Dermis microvascular lymphatic vessel endothelial cell (primary cell): ENCODE results near the gene TBX1. TPM values are rescaled to one million over a fixed set of nuclear protein-coding genes. Genes with fewer than 3 reads are reported as not detected.
"Not testable (repeated sequence)": the region's sequence is repeated elsewhere in the genome, so short reads cannot be mapped to it uniquely, and the experiment has no call there.

Experiments used
- DNase-seq, 2 donors: peaks; one replicate each; pipeline versions ENCODE4 v3.0.0 to v3.0.0-alpha.2; 2010; ENCODE audit warnings: low read depth in 2 of 2
- total RNA-seq: library from RNA; depleted of rRNA; stranded (reverse); fragments of >200 nt; gene quantifications from 2 replicates; pipeline ENCODE4 v1.2.1, GENCODE V29; 2014

Gene TBX1
- total RNA-seq, 1 donor from 2014 or later: 30.4 TPM

DNA sequence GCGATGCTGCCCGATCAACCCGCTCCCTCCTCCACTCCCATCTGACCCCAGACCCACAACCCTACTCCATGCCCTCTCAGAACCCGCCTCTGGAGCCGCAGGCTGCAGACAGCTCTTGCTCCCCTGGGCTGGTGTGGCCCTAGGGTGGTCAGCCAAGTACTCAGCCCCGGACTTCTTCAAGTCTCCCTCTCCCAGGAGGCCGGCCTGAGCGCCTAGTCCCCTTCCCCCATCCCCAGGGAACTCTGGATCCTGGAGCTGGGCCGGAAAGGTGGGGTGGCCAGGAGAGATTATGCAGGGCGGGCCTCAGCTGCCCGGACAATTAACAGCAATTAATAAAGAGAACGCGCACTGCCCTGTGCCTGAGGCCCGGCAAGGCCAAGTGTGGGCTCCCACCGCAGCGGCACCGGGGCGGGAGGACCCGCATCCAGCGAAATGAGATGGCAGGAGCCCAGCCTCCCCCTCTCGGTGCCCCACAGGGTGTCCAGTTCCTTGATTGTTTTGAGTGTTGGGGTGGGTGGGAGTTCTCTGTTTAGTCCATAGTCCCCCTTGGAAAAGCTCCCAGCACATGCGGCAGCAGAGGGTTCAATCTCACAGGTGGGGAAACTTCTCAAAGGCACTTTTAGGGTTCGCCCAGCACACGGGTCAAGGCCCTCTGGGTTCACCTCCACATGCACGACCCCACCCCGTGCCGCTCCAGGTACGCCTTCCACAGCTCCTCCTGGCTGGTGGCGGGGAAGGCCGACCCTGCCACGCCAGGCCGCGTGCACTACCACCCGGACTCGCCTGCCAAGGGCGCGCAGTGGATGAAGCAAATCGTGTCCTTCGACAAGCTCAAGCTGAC is 3.1 kb downstream of the TBX1 start:
- peak in 1 of 2 donors; percentile 32 for DNase-seq

DNA sequence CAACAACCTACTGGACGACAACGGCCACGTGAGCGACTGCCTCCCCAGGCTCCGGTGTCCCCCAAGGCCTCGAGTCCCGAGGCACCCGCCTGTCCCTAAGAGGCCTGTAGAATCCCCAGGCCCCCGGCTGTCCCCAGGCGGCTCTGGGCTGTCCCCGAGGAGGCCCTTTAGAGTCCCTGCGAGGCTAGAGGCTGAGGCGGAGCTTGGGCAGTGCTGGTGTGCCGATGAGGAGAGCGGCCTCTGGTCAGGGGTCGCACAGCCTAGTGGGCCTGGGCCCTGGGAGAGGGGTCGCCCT is 3.7 kb downstream of the TBX1 start:
- DNase-seq: no peak

DNA sequence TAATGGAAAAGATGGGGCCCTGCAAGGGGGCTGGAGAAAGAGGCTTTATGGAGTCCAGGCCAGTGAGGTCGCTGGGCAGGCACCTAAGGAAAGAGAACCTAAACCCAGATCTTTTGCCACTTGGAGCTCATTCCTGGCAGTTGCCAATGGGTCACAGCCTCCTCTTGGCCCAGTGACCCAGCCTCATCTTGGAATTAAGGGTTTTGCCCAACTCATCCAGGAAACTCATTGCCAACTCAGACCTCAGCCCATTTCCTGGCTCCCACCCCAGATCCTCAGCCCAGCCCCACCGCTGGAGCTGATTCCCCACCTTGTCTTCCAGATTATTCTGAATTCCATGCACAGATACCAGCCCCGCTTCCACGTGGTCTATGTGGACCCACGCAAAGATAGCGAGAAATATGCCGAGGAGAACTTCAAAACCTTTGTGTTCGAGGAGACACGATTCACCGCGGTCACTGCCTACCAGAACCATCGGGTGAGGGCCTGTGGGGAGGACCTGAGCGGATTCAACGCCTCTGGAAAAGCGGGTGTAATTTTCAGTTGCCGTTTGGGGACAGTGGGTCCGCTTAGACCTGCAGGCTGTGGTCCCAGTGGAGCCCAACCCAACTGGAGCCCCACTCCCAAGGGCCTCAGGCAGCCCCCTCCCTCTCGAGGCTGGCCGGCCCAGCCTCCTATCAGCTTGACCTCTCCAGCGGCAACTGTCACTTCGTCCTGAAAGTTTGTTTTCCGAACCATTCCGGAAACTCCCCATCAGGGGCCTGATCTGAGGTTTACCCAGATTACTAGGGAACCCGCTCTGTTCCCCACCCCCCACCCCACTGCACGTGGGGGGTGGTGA is 4.3 kb downstream of the TBX1 start:
- DNase-seq: peak in 1 of 2 donors; percentile 52

DNA sequence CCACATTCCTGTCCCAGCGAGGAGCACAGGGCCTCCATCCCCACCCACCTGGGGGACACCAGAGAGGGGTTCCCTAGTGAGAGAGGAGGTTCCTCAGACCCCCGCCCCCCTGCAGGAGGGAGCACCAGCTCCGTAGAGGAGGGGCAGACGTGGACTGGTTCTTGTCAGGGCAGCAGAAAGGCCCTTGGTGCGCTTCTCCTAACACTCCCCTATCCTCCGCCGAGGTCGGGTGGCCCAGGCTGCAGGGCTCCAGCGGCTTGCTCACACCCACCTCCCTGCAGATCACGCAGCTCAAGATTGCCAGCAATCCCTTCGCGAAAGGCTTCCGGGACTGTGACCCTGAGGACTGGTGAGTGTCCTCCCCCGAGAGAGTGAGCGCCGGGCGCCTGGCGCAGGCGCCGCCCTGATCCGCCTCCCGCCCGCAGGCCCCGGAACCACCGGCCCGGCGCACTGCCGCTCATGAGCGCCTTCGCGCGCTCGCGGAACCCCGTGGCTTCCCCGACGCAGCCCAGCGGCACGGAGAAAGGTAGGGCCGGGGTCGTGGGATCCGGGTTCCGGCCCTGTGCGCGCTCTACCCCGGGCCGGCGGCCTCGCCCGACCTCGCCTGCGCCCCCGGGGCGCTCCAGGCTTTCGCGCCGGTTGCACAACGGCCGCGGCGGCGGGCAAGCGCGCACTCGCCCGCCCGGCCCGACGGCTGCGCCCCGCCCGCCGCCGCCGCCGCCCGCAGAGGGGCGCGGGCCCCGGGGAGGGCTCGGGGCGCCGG is 5.1 kb downstream of the TBX1 start:
- peak in 1 of 2 donors; percentile 53 for DNase-seq

DNA sequence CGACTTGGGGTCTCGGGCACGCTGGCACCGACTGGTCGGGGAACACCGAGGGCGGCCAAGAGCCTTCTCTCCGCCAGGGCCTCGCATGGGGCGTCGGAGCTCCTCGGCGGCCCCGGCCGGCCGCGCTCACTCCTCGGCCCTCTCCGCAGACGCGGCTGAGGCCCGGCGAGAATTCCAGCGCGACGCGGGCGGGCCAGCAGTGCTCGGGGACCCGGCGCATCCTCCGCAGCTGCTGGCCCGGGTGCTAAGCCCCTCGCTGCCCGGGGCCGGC is 5.6 kb downstream of the TBX1 start:
- DNase-seq: no peak

DNA sequence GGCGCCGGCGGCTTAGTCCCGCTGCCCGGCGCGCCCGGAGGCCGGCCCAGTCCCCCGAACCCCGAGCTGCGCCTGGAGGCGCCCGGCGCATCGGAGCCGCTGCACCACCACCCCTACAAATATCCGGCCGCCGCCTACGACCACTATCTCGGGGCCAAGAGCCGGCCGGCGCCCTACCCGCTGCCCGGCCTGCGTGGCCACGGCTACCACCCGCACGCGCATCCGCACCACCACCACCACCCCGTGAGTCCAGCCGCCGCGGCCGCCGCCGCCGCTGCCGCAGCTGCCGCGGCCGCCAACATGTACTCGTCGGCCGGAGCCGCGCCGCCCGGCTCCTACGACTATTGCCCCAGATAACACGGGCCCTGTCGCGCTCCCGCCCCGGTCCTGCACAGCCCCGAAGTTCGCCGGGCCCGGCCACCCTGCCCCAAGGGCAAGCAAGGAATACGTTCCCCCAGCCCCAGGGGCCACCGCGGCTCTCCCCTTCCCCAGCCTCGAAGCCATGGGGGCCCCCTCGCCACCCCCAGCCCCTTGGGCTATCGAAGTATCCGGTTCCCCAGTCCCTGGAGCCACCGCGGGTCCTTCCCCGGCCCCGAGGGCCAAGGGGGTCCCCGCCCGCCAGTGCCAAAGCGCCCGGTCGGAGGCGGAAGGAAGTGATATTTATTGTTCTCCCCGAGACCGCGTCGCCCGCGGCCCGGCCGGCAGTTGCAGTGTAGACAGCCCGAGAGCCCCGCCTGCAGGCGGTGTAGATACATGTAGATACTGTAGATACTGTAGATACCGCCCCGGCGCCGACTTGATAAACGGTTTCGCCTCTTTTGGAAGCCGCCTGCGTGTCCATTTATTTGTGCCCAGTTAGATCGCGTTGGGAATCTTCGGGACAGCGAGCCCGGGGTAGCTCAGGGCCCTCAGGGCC is 6.2 kb downstream of the TBX1 start:
- peak; percentile 80 to 85 for DNase-seq

DNA sequence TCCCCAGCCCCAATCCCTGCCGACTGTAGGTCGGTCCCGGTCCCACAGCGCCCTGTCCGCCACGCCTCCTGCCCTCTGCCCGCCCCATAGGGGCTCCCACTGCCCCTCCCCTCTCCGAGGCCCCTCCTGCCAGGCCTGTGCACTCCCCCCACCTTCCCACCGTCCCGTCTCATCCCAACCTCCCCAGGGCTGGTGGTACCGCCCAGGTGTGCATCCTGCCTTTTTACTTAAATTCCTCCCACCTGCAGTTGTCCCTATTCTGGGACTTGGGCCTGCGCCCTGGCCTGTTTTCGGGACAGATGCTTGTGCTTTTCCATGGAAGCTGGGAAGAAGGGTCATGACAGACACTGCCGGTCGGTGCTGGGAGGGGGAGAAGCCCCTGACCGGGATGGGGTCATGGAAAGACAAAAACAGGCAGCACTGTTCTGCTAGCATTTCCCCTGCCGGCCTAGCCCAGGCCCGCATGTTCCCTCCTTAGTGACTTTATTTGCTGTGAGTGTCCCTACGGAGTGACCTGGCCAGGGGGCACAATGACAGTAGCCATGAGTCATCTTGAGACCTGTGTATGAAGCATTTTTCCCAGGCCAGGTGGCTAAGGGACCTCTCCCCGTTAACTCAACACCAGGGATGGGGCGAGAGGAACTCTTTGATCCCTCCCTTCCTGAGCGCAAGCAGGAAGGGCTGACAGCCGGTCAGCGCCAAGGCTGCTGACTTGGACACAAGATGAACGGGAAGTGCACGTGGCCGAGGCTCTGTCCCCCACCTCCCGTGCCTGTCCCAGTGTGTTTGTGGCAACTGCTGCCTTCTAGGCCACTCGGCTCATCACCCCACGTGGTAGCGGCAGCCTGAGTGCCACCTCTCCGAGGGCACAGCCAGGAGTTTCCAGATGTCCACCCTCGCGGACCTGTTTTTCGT is 7.1 kb downstream of the TBX1 start:
- peak; percentile 88 to 99 for DNase-seq

DNA sequence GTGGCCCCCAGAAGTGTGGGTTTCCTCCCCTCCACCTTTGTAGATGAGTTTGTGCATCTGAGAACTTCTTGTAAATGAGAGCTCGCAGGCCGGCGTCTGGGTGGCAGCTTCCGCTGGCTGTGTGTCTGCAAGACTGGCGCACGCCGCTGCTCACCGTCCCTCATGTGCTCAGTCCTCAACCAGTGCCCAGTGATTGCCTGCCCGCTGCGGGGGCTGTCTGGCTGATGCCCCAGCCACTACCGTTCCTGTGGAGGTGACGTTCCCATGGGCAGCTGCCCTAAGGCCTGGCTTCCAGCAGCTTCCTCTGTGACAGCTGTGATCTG is 8.8 kb downstream of the TBX1 start:
- no peak for DNase-seq

DNA sequence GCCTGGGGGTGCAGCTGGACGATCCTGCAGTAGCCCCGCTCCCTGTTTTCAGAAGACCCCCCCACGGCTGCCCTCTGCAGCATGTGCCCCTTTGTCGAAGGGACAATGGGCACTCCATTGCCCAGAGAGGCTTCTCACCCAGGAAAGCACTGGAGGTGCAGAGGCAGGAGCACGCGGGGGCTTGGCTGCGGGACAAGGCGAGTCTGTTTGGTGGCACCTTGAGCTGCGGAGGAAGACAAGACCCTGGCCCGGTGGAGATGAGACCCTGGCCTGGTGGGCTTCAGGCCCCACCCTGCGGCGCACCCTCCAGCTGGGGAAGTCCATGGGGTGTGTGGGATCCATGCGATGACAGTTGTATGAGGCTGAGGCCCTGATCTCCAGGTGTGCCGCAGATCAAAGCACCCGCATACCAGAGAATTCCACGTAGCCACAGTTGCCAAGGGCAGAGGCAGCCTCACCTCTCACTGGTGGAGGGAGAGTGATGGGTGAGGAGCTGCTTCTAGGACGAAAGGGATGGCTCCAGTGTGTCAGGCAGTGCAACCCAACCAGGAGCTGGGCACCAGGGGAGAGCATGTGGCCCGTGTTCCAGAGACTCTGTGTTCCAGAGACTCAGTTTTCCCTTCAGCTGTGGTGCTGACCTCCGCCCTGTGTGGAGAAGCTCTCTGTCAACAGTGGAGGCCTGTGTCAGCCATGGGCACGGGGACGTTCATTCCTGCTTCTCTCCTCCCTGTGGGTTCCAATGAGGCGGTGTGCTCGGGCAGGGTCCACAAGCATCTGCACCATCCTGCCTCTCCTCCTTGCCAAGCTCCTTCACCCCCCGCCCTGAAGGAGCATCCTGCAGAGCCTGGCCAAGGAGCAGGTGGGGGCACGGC is 10.0 kb downstream of the TBX1 start:
- DNase-seq: no peak

DNA sequence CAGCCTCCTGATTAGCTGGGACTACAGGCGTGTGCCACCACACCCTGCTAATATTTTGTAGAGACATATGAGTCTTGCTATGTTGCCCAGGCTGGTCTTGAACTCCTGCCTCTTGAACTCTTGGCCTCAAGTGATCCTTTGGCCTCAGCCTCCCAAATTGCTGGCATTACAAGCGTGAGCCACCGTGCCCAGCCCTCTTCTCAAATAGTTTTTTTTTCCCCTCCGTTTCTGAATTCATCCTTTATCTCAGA is 11.8 kb downstream of the TBX1 start:
- DNase-seq: no peak

DNA sequence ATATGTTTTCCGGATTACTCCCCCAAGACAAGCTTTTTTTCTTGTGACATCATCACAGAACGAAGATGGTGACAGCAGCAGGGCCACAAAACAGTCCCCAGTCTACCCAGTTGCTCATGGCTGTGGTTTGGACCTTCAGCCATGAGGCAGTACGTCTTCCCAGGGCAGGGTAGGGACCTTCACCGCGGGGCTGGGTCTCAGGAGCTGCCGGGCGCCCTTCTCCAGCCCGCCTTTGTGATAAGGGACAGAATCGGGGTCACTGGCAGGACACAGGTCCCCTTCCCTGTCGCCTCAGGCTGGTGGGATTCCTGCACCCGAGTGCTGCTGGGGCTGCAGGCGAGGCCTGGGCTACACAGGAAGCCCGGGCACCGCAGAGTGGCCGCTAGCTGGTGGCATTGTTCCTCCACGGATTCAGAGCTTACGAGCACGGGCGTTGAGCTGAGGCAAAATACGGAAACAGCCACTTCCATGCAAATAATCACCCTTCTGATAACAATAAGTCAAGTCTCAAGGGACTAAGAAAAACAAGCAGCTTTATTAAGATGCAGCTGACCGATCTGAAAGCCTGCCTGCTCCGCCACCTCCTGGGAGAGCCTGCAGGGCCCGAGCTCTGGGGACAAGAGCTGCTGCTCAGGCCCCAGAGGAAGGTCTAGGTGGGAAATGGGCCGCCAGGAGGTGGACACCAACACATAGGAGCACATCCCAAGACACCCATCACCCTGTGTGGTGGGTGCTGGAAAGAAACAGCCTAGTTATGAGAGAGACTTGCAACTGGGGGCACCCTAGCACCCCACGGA is 12.3 kb downstream of the TBX1 start:
- peak in 1 of 2 donors; percentile 79 for DNase-seq

DNA sequence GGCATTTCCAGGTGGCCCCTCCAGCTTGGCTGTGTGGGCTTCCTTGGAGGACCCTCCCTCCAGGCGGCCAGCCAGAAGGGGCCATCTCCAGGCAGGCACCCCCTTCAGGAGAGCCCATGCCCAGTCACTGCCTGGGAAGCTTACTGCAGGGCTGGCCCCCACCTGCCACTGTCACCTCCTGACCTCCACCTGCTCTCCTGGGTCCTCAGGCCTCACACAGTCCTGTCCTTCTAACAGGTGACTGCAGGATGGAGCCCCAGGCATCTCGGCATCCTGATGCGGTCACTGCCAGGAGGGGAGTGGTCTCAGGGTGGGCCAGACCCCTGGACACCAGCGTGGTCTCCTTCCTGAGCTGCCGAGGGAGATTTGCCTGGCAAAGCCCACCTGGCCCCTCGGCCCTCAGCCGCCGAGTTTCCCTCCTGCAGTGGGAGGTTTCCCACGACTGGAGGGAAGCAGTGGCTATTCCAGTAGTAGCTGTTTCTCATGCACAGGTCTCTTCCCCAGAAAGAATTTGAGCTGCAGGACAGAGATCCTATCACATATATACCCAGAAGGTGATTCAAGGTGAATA is 13.0 kb downstream of the TBX1 start:
- no peak for DNase-seq

DNA sequence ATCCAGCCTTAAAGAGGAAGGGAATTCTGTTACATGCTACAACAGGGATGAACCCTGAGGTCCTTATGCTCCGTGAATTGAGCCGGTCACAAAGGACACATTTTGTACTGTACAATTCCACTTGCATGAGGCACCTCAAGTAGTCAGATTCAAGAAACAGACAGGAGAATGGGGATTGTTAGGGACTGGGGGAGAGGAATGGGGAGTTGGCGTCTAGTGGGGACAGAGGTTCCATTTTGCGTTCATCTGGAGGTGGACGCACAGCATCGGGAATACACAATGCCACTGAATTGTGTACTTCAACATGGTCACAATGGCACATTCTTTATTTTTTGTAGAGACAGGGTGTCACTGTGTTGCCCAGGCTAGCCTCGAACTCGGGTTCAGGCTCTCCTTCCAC is 14.1 kb downstream of the TBX1 start:
- DNase-seq: no peak

DNA sequence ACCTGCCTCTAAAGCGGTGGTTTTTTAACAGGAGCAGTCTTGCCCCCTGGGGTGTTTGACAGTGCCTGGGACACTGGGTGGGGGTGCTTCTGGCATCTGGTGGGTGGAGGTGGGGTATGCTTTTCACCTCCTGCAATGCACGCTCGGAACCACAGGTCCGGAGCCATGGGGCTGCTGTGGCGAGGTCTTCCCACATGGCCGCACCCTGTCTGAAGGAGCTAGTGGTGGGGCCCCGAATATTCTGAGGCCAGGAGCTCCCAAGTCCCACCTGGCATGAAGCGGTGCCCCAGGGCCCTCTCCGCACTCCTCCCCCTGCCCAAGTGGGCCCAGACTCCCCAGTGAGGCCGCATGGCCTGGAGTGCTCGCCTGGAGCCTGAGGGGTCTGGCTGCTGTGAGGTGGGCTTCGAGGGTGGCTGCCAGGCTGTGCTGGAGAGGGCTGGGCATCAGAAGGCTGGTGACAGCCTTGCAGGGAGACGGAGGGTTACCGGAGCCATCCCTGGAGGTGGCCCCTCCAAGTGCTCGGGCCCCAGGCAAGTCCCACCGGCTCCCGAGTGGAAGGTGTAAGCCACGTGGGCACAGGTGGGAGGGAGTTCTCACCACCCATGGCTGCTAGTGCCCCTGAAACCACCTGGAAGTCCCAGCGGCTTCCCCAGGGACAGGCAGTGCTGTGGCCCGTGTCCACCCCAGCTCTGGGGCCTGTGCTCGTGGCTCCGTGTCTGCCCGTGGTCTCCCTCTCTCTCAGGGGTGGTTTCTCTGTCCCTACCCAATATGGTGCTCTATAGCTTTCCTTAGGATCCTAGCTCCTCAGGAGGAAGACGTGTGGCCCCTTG is 15.1 kb downstream of the TBX1 start:
- no peak for DNase-seq

DNA sequence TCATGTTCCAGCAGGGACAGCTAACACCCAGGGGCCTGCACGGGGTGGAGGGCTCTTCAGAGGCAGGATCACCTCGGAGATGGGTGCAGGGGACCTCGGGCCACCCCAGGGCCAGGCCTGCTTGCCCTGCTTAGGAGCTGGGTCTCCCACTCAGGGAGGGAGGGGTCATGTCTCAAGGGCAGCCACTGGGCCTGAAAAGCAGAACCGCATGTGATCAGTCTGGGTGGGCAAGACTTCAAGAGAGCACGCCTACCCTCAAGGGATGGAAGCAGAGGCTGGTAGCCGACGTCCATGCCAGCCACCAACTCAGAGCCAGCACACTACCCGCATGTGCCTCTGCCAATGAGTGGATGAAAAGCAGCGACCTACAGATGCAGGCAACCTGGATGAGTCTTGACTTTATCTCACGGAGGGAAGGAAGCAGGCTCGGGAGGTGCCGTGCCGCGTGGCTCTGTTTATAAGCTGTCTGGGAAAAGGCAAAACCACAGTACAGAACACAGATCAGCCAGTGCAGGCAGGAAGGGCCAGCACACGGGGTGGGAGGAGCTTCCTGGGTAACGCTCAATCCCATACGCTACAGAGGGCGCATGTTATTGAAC is 16.0 kb downstream of the TBX1 start:
- DNase-seq: no peak

DNA sequence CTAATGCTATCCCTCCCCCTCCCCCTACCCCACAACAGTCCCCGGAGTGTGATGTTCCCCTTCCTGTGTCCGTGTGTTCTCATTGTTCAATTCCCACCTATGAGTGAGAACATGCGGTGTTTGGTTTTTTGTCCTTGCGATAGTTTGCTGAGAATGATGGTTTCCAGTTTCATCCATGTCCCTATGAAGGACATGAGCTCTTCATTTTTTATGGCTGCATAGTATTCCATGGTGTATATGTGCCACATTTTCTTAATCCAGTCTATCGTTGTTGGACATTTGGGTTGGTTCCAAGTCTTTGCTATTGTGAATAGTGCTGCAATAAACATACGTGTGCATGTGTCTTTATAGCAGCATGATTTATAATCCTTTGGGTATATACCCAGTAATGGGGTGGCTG is 16.6 kb downstream of the TBX1 start:
- DNase-seq: not testable (repeated sequence)

DNA sequence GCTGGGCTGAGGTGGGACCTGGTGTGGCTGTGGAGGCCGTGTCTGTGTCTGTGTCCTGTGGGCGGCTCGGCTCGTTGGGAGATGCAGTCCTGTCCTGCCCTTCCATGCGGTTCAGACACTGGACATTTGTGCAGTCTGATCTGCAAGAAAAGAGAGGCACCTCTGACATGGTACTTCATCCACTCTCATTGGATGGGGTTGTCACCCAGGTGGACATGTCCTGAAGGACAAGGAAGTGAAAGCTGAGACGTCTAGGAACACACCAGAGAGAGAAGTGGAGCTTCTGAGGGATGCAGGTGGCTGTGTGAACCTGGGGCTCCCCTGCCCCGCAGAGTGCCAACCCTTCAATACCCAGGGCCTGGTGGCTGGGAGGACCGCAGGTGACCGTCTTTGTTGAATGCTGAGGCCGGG is 18.4 kb downstream of the TBX1 start:
- DNase-seq: no peak
